ENCODE data around the gene FSD1. TPM values are rescaled to one million over a fixed set of nuclear protein-coding genes. Genes with fewer than 3 reads are reported as not detected.

Gene FSD1
- total RNA-seq, 1 donor from 2014 or later = 48.3 TPM

DNA sequence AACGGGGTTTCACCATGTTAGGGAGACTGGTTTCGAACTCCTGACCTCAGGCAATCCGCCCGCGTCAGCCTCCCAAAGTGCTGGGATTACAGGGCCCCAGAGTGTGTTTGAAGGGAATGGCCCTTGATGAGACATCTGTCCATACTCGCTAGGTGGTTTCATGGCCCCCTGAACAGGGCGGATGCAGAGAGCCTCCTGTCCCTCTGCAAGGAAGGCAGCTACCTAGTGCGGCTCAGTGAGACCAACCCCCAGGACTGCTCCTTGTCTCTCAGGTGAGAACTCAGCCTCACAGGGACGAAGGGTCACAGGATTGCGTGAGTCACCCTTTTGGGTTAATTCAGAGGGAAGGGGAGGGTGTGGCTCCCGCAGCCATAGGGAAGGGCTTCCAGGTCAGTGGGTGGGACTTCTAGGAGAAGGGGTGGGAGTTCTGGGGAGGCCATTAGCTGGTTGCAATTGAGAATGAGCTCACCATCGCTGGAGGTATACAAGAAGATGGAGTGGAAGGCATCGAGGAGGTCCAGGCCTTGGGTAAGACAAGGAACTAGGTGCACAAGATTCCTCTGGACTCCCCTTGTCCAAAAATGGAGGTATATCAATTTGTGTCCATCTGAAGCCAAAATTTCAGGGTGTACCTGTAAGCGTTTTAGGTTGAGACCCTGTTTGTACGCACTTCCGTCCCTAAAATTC is 16.2 kb upstream of the FSD1 start:
- no peak for DNase-seq (ENCODE audit: low spot score)
- Histone ChIP-seq H2AFZ (replicated peaks) (no peak overlapping the region), H3K9ac (no peak overlapping the region), H3K9me3 (ENCODE audit: low read depth) (no peaks in the 10 kb centered on the region), H3K4me2 (no peak overlapping the region), H3K27me3 (peaks cover 23% of the 10 kb centered on the region), H3K79me2 (ENCODE audit: low read depth) (no peaks in the 10 kb centered on the region), H3F3A (ENCODE audit: low read depth) (peaks cover 6% of the 10 kb centered on the region), H3K4me1 (peaks cover 11% of the 10 kb centered on the region), H4K20me1 (ENCODE audit: low read depth) (no peaks in the 10 kb centered on the region), H3K36me3 (no peaks in the 10 kb centered on the region), H3K27ac (no peak overlapping the region), H3K4me3 (no peak overlapping the region)
- no peak overlapping the region for H3K4me3 Mint-ChIP-seq
- H3K36me3 Mint-ChIP-seq = no peaks in the 10 kb centered on the region
- peaks cover 14% of the 10 kb centered on the region for H3K27me3 Mint-ChIP-seq (ENCODE audit: insufficient read depth, low read depth)
- TF ChIP-seq, protein P1, sequence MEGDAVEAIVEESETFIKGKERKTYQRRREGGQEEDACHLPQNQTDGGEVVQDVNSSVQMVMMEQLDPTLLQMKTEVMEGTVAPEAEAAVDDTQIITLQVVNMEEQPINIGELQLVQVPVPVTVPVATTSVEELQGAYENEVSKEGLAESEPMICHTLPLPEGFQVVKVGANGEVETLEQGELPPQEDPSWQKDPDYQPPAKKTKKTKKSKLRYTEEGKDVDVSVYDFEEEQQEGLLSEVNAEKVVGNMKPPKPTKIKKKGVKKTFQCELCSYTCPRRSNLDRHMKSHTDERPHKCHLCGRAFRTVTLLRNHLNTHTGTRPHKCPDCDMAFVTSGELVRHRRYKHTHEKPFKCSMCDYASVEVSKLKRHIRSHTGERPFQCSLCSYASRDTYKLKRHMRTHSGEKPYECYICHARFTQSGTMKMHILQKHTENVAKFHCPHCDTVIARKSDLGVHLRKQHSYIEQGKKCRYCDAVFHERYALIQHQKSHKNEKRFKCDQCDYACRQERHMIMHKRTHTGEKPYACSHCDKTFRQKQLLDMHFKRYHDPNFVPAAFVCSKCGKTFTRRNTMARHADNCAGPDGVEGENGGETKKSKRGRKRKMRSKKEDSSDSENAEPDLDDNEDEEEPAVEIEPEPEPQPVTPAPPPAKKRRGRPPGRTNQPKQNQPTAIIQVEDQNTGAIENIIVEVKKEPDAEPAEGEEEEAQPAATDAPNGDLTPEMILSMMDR (IDR thresholded peaks at IDR 0.05) = no peak
- TF ChIP-seq EZH2phosphoT487 (IDR thresholded peaks at IDR 0.05) = no peak
- TF ChIP-seq EZH2 (IDR thresholded peaks at IDR 0.05) = no peak
- no peaks in the 10 kb centered on the region for H3K9me3 Mint-ChIP-seq
- peaks cover 21% of the 10 kb centered on the region for H3K4me1 Mint-ChIP-seq
- peak overlapping the region; percentile 59 for H3K27ac Mint-ChIP-seq

DNA sequence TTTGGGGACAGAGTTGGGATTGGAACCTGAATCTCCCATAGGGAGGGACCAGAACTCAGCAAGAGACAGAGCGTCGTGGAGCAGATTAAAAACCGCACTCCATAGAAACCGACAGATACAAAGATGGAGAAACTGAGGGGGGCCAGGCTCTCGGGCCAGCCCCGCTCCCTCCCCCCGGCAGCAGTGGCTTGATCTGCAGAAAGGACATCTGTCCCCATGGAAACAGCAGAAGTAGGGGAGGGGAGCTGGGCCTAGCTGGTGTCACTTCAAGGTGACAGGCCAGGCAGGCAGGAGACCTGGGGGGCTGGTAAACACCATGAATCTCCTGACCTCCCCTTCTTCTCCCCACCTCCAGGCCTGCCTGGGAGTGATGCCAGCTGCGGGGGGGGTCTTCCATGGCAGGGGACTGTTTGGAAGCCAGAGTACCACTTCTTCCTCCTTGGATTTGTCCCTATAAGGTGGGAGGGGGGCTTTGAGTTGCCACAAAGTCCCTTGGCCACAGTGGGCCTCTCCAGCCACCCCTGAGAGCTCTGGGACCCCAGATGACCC is 13.1 kb upstream of the FSD1 start:
- Histone ChIP-seq H3K79me2 (ENCODE audit: low read depth) (no peaks in the 10 kb centered on the region), H4K20me1 (ENCODE audit: low read depth) (no peaks in the 10 kb centered on the region), H3K4me3 (no peak overlapping the region), H3K27ac (no peak overlapping the region), H3F3A (ENCODE audit: low read depth) (no peaks in the 10 kb centered on the region), H3K9me3 (ENCODE audit: low read depth) (no peaks in the 10 kb centered on the region), H3K9ac (no peak overlapping the region), H2AFZ (replicated peaks) (no peak overlapping the region), H3K36me3 (no peaks in the 10 kb centered on the region), H3K4me2 (peak overlapping the region; percentile 18), H3K4me1 (peaks cover 11% of the 10 kb centered on the region), H3K27me3 (no peaks in the 10 kb centered on the region)
- Mint-ChIP-seq H3K4me1 (peaks cover 15% of the 10 kb centered on the region), H3K4me3 (peak overlapping the region; percentile 57), H3K27ac (peak overlapping the region; percentile 59), H3K27me3 (ENCODE audit: insufficient read depth, low read depth) (peaks cover 6% of the 10 kb centered on the region), H3K9me3 (no peaks in the 10 kb centered on the region), H3K36me3 (no peaks in the 10 kb centered on the region)
- TF ChIP-seq EZH2 (IDR thresholded peaks at IDR 0.05) (no peak), EZH2phosphoT487 (IDR thresholded peaks at IDR 0.05) (no peak)
- TF ChIP-seq, protein P1 (IDR thresholded peaks at IDR 0.05) = no peak
- DNase-seq (ENCODE audit: low spot score) = peak; percentile 26

DNA sequence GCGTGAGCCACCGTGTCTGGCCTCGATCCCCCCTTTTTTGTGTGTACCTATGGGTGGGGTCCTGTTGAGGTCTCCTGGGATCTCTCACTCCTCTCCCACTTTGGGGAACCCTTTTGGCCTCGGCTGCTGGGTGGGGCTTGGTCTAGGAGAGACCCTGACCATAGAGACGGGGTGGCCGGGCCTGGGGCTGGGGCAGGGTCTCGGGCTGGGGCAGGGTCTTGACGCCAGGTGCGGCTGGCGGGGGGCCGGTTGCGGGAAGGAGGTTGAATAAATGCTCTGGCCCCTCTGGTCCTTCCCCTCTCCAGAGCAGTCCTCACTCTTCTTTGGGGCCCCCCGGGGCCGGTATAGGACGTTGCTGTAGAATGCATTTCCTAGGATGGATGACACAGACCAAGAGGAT is 11.9 kb upstream of the FSD1 start:
- H3K79me2 ChIP-seq (ENCODE audit: low read depth) = no peaks in the 10 kb centered on the region
- peaks cover 11% of the 10 kb centered on the region for H3K4me1 ChIP-seq
- H2AFZ ChIP-seq (replicated peaks) = no peak overlapping the region
- Mint-ChIP-seq H3K27me3 (ENCODE audit: insufficient read depth, low read depth) (peaks cover 2% of the 10 kb centered on the region), H3K9me3 (no peaks in the 10 kb centered on the region), H3K4me3 (no peak overlapping the region), H3K27ac (peak overlapping the region; percentile 42), H3K4me1 (peaks cover 15% of the 10 kb centered on the region), H3K36me3 (no peaks in the 10 kb centered on the region)
- no peak for DNase-seq (ENCODE audit: low spot score)
- no peak overlapping the region for H3K9ac ChIP-seq
- TF ChIP-seq EZH2phosphoT487 (IDR thresholded peaks at IDR 0.05) (no peak), EZH2 (IDR thresholded peaks at IDR 0.05) (no peak)
- TF ChIP-seq, protein P1 (IDR thresholded peaks at IDR 0.05) = no peak
- no peaks in the 10 kb centered on the region for H3F3A ChIP-seq (ENCODE audit: low read depth)
- no peaks in the 10 kb centered on the region for H3K27me3 ChIP-seq
- H3K27ac ChIP-seq = no peak overlapping the region
- H3K9me3 ChIP-seq (ENCODE audit: low read depth) = no peaks in the 10 kb centered on the region
- H3K4me3 ChIP-seq = no peak overlapping the region
- H3K4me2 ChIP-seq = no peak overlapping the region
- no peaks in the 10 kb centered on the region for H4K20me1 ChIP-seq (ENCODE audit: low read depth)
- no peaks in the 10 kb centered on the region for H3K36me3 ChIP-seq
